Measurements from ENCODE around the gene PRDM16.
"Not testable (repeated sequence)": the region's sequence is repeated elsewhere in the genome, so short reads cannot be mapped to it uniquely, and the experiment has no call there.

Gene PRDM16

GRCh38 chr1:3084726-3085125 lies 15.7 kb downstream of the PRDM16 start:
- DNase-seq, result no peak

- DNase-seq, result no peak
Measured at GRCh38 chr1:3085721-3086120, 16.7 kb downstream of the PRDM16 start.

- no peak for DNase-seq
Measured at GRCh38 chr1:3086272-3086974, 17.4 kb downstream of the PRDM16 start.

- no peak for DNase-seq
Measured at GRCh38 chr1:3087049-3087448, 18.0 kb downstream of the PRDM16 start.

- DNase-seq, result not testable (repeated sequence)
Measured at GRCh38 chr1:3087946-3088668, 19.1 kb downstream of the PRDM16 start.

GRCh38 chr1:3089490-3089889 lies 20.5 kb downstream of the PRDM16 start:
- DNase-seq, result no peak

GRCh38 chr1:3091334-3091733 lies 22.3 kb downstream of the PRDM16 start:
- no peak for DNase-seq

- no peak for DNase-seq
Measured at GRCh38 chr1:3092530-3092929, 23.5 kb downstream of the PRDM16 start.

GRCh38 chr1:3093898-3094626 lies 25.1 kb downstream of the PRDM16 start:
- no peak for DNase-seq

GRCh38 chr1:3094863-3095780 lies 26.1 kb downstream of the PRDM16 start:
- no peak for DNase-seq

- no peak for DNase-seq
Measured at GRCh38 chr1:3096345-3096744, 27.3 kb downstream of the PRDM16 start.

GRCh38 chr1:3097231-3097630 lies 28.2 kb downstream of the PRDM16 start:
- DNase-seq, result no peak

GRCh38 chr1:3097861-3098260 lies 28.9 kb downstream of the PRDM16 start:
- no peak for DNase-seq

- no peak for DNase-seq
Measured at GRCh38 chr1:3099861-3100260, 30.9 kb downstream of the PRDM16 start.

- DNase-seq, result no peak
Measured at GRCh38 chr1:3101124-3101939, 32.3 kb downstream of the PRDM16 start.

GRCh38 chr1:3102641-3103040 lies 33.6 kb downstream of the PRDM16 start:
- DNase-seq, result no peak

- no peak for DNase-seq
Measured at GRCh38 chr1:3103967-3104677, 35.1 kb downstream of the PRDM16 start.

- DNase-seq, result no peak
Measured at GRCh38 chr1:3105167-3105863, 36.3 kb downstream of the PRDM16 start.

- DNase-seq, result no peak
Measured at GRCh38 chr1:3106216-3106615, 37.2 kb downstream of the PRDM16 start.

GRCh38 chr1:3107201-3107600 lies 38.2 kb downstream of the PRDM16 start:
- no peak for DNase-seq

GRCh38 chr1:3109355-3109754 lies 40.4 kb downstream of the PRDM16 start:
- no peak for DNase-seq
